Hepatocyte (in vitro differentiated cells): ENCODE measurements around the gene UBXN11. TPM values are rescaled to one million over a fixed set of nuclear protein-coding genes. Genes with fewer than 3 reads are reported as not detected.

Source experiments
- DNase-seq: peaks from one replicate; pipeline ENCODE4 v3.0.0-alpha.2; 2016; ENCODE audit warnings: low spot score
- H2AFZ ChIP-seq: fragments of 200-600 bp; sonication (generic); 2 replicates; pipeline ENCODE4 v1.6.0; 2016; ENCODE audit warnings: antibody characterized with exemption, mild to moderate bottlenecking
- H3K27ac ChIP-seq: fragments of 200-600 bp; sonication (generic); 2 replicates; pipeline ENCODE4 v1.5.1; 2016; ENCODE audit warnings: mild to moderate bottlenecking
- H3K27me3 ChIP-seq: fragments of 200-600 bp; sonication (generic); 2 replicates; pipeline ENCODE4 v1.6.1; 2016
- H3K36me3 ChIP-seq: fragments of 200-600 bp; sonication (generic); replicated peaks from 2 replicates; pipeline ENCODE4 v1.5.1; 2016; ENCODE audit warnings: low read depth; ENCODE audit not compliant: insufficient read depth
- H3K4me1 ChIP-seq: fragments of 200-600 bp; sonication (generic); 2 replicates; pipeline ENCODE4 v1.5.1; 2016; ENCODE audit warnings: mild to moderate bottlenecking, moderate library complexity; ENCODE audit not compliant: insufficient read depth
- H3K4me2 ChIP-seq: fragments of 200-600 bp; sonication (generic); 2 replicates; pipeline ENCODE4 v1.6.0; 2016
- H3K4me3 ChIP-seq: fragments of 200-600 bp; sonication (generic); 2 replicates; pipeline ENCODE4 v1.5.1; 2016; ENCODE audit warnings: mild to moderate bottlenecking
- H3K79me2 ChIP-seq: fragments of 200-600 bp; sonication (generic); 2 replicates; pipeline ENCODE4 v1.6.0; 2017; ENCODE audit warnings: mild to moderate bottlenecking
- H3K9me2 ChIP-seq: fragments of 200-600 bp; sonication (generic); replicated peaks from 2 replicates; pipeline ENCODE4 v1.6.0; 2017; ENCODE audit warnings: mild to moderate bottlenecking; ENCODE audit not compliant: insufficient read depth
- H3K9me3 ChIP-seq: fragments of 200-600 bp; sonication (generic); 2 replicates; pipeline ENCODE4 v1.5.1; 2016; ENCODE audit warnings: low read depth, mild to moderate bottlenecking
- H4K20me1 ChIP-seq: fragments of 200-600 bp; sonication (generic); 2 replicates; pipeline ENCODE4 v1.6.0; 2016; ENCODE audit warnings: mild to moderate bottlenecking; ENCODE audit not compliant: insufficient read depth, poor library complexity, severe bottlenecking
- CTCF ChIP-seq: fragments of 200-600 bp; sonication (generic); IDR thresholded peaks from 2 replicates; pipeline ENCODE4 v1.5.1; 2016; ENCODE audit warnings: antibody characterized with exemption, mild to moderate bottlenecking; ENCODE audit not compliant: poor library complexity
- EZH2 ChIP-seq: fragments of 200-600 bp; sonication (generic); IDR thresholded peaks from 2 replicates; pipeline ENCODE4 v1.6.1; 2016; ENCODE audit warnings: antibody characterized with exemption, mild to moderate bottlenecking, borderline replicate concordance
- EZH2phosphoT487 ChIP-seq: fragments of 200-600 bp; sonication (generic); IDR thresholded peaks from one replicate; pipeline ENCODE4 v1.6.1; 2018; ENCODE audit warnings: antibody characterized with exemption, mild to moderate bottlenecking, low read depth, moderate library complexity; ENCODE audit not compliant: unreplicated experiment, severe bottlenecking
- WGBS: methylation state at CpG from one replicate; pipeline ENCODE4 v1.1.6; 2016; ENCODE audit warnings: low lambda C conversion rate; ENCODE audit errors: missing lambda C conversion rate; 5-methylcytosine and 5-hydroxymethylcytosine counted together
- polyA plus RNA-seq: library from polyadenylated mRNA; unstranded; fragments of >200 nt; fragmentation: Nextera tagmentation; extraction: Ambion mirVana; gene quantifications from 2 replicates; pipeline ENCODE4 v1.2.1, GENCODE V29; 2016
- total RNA-seq: library from RNA; depleted of rRNA; stranded (reverse); fragments of >200 nt; gene quantifications from 2 replicates; pipeline ENCODE4 v1.2.3, GENCODE V29; 2014

Gene UBXN11
- total and polyA plus RNA-seq, 2 experiments from 2014 or later: 3.1 to 17.1 TPM

GRCh38 chr1:26322042-26322331, 15.6 kb upstream of the UBXN11 start:
- Histone ChIP-seq H2AFZ (no peak overlapping the region), H3K36me3 (no peaks in the 10 kb centered on the region), H3K27me3 (no peaks in the 10 kb centered on the region), H3K79me2 (no peaks in the 10 kb centered on the region), H4K20me1 (no peaks in the 10 kb centered on the region), H3K27ac (no peak overlapping the region), H3K4me1 (no peaks in the 10 kb centered on the region), H3K9me2 (no peaks in the 10 kb centered on the region), H3K9me3 (no peaks in the 10 kb centered on the region), H3K4me3 (no peak overlapping the region), H3K4me2 (no peak overlapping the region)
- 85% methylated on average over 10 of the region's 10 CpGs for WGBS
- TF ChIP-seq EZH2 (no peak), EZH2phosphoT487 (no peak), CTCF (no peak)
- DNase-seq: no peak

GRCh38 chr1:26321315-26322041, 15.0 kb upstream of the UBXN11 start:
- Histone ChIP-seq H3K27me3 (no peaks in the 10 kb centered on the region), H3K36me3 (no peaks in the 10 kb centered on the region), H3K79me2 (no peaks in the 10 kb centered on the region), H3K9me2 (no peaks in the 10 kb centered on the region), H4K20me1 (no peaks in the 10 kb centered on the region), H3K4me2 (no peak overlapping the region), H2AFZ (no peak overlapping the region), H3K27ac (no peak overlapping the region), H3K9me3 (no peaks in the 10 kb centered on the region), H3K4me1 (no peaks in the 10 kb centered on the region), H3K4me3 (no peak overlapping the region)
- DNase-seq: peak; percentile 89
- WGBS: 32% methylated on average over 16 of the region's 16 CpGs
- TF ChIP-seq CTCF (peak; percentile 94), EZH2phosphoT487 (no peak)

GRCh38 chr1:26320896-26321295, 14.5 kb upstream of the UBXN11 start:
- TF ChIP-seq EZH2phosphoT487 (no peak), EZH2 (no peak), CTCF (no peak)
- Histone ChIP-seq H3K27ac (no peak overlapping the region), H3K36me3 (no peaks in the 10 kb centered on the region), H3K9me3 (no peaks in the 10 kb centered on the region), H4K20me1 (no peaks in the 10 kb centered on the region), H3K4me2 (no peak overlapping the region), H3K27me3 (no peaks in the 10 kb centered on the region), H3K4me1 (no peaks in the 10 kb centered on the region), H3K4me3 (no peak overlapping the region), H3K9me2 (no peaks in the 10 kb centered on the region), H3K79me2 (no peaks in the 10 kb centered on the region), H2AFZ (no peak overlapping the region)
- no peak for DNase-seq
- WGBS: 78% methylated on average over 2 of the region's 2 CpGs
